ENCODE data around the gene PDPN. TPM values are rescaled to one million over a fixed set of nuclear protein-coding genes. Genes with fewer than 3 reads are reported as not detected.

PDPN gene
- total and polyA plus RNA-seq, 4 donors: 10.6 to 71.2 (median 44.1) TPM

DNA sequence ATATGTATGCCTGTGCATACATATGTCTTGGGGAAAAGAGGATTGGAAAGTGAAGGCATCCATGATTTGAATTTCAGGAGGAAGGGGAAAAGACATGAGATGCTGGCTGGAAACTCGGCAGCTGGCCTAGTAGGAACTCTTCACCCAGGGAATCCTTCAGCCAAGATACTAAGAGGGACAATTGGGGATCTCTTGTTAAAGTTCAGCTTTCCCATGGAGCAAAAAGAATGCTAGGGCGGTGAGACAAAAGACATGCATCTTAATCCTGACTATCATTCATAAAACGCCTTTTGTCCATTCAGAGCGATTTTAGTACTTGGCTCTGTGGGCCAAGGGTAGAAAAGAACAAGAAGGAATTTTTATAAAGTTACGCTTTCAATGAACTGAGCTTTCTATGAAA lies 20.5 kb downstream of the PDPN start:
- WGBS, 2 donors: 88 to 89% methylated on average over 5 of the region's 5 CpGs
- ATAC-seq (ENCODE audit: insufficient read depth, low FRiP score) (no peak), DNase-seq (no peak)
- Histone ChIP-seq H3K27ac (ENCODE audit: low read depth in 1 of 2, low read length in 1 of 2) (no peak overlapping the region), H3K27me3 (ENCODE audit: control insufficient read depth in 3 of 3, insufficient read depth in 3 of 3, low read length in 2 of 3) (no peaks in the 10 kb centered on the region), H3K9me3 (ENCODE audit: control insufficient read depth in 4 of 4, insufficient read depth in 3 of 4, low read length in 3 of 4) (no peaks in the 10 kb centered on the region), H3K36me3 (ENCODE audit: control insufficient read depth in 4 of 4, insufficient read depth in 4 of 4, low read length in 4 of 4) (peaks cover 0 to 3% (median under 1%) of the 10 kb centered on the region in 4 donors), H3K4me1 (ENCODE audit: control insufficient read depth in 5 of 5, insufficient read depth in 5 of 5, low read length in 5 of 5) (peaks cover 0 to 4% (median 1%) of the 10 kb centered on the region in 5 donors), H3K4me3 (no peak overlapping the region), H3K9ac (ENCODE audit: insufficient read depth in 1 of 2, low read length in 2 of 2) (no peak overlapping the region)
- TF ChIP-seq, protein P1, sequence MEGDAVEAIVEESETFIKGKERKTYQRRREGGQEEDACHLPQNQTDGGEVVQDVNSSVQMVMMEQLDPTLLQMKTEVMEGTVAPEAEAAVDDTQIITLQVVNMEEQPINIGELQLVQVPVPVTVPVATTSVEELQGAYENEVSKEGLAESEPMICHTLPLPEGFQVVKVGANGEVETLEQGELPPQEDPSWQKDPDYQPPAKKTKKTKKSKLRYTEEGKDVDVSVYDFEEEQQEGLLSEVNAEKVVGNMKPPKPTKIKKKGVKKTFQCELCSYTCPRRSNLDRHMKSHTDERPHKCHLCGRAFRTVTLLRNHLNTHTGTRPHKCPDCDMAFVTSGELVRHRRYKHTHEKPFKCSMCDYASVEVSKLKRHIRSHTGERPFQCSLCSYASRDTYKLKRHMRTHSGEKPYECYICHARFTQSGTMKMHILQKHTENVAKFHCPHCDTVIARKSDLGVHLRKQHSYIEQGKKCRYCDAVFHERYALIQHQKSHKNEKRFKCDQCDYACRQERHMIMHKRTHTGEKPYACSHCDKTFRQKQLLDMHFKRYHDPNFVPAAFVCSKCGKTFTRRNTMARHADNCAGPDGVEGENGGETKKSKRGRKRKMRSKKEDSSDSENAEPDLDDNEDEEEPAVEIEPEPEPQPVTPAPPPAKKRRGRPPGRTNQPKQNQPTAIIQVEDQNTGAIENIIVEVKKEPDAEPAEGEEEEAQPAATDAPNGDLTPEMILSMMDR (IDR thresholded peaks at IDR 0.05; ENCODE audit: control extremely low read depth, extremely low read depth): no peak

DNA sequence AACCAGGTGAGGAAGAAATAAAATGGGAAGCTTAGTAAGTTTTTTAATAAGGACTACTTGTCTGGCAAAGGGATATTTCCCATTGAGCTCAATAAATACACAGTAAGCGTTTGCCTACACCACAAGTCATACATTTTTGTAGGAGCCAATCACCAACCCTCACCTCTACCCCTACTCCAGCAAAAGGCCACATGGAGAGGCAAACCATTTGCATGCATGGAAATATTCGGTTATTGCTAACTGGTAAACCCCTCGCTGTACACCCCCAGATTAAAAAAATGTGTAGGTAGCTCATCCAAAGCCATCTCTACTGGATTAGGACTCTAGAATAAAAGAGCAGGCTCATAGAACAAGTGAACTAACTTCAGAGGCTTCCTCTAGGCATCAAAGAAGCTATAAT lies 21.1 kb downstream of the PDPN start:
- H3K36me3 ChIP-seq (ENCODE audit: control insufficient read depth in 4 of 4, insufficient read depth in 4 of 4, low read length in 4 of 4): peaks cover 0 to 3% (median under 1%) of the 10 kb centered on the region in 4 donors
- H3K4me1 ChIP-seq (ENCODE audit: control insufficient read depth in 5 of 5, insufficient read depth in 5 of 5, low read length in 5 of 5): peaks cover 0 to 4% (median 1%) of the 10 kb centered on the region in 5 donors
- no peak overlapping the region for H3K27ac ChIP-seq (ENCODE audit: low read depth in 1 of 2, low read length in 1 of 2)

DNA sequence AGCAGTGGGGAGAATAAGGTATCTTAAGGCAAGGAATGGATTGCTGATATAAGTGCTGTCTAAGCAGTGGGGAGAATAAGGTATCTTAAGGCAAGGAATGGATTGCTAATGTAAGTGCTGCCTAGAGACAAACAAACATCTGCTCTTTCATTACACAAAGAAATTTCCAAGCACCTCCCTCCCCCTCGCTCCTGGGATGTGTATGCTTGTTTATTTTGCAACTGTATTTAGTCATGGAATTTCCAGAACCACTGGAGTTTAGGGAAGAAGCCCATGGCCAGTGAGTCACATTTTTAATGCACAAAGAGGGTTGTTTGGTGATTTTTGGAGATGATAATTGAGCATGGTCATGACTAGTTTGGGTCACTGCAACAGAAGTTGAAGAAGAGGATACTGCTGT lies 21.5 kb downstream of the PDPN start:
- ATAC-seq (ENCODE audit: insufficient read depth, low FRiP score): peak; percentile 36
- 37 to 81% methylated on average over 1 of the region's 1 CpG for WGBS, 2 donors
- TF ChIP-seq, protein P1 (IDR thresholded peaks at IDR 0.05; ENCODE audit: control extremely low read depth, extremely low read depth): no peak

More for the DNA sequence above, 21.1 kb downstream of the PDPN start:
- H3K9me3 ChIP-seq (ENCODE audit: control insufficient read depth in 4 of 4, insufficient read depth in 3 of 4, low read length in 3 of 4): no peaks in the 10 kb centered on the region
- no peaks in the 10 kb centered on the region for H3K27me3 ChIP-seq (ENCODE audit: control insufficient read depth in 3 of 3, insufficient read depth in 3 of 3, low read length in 2 of 3)
- no peak overlapping the region for H3K4me3 ChIP-seq
- TF ChIP-seq, protein P1 (IDR thresholded peaks at IDR 0.05; ENCODE audit: control extremely low read depth, extremely low read depth): no peak
- ATAC-seq (ENCODE audit: insufficient read depth, low FRiP score) (no peak), DNase-seq (no peak)
- no peak overlapping the region for H3K9ac ChIP-seq (ENCODE audit: insufficient read depth in 1 of 2, low read length in 2 of 2)
- WGBS, 2 donors: 88 to 90% methylated on average over 3 of the region's 3 CpGs

DNA sequence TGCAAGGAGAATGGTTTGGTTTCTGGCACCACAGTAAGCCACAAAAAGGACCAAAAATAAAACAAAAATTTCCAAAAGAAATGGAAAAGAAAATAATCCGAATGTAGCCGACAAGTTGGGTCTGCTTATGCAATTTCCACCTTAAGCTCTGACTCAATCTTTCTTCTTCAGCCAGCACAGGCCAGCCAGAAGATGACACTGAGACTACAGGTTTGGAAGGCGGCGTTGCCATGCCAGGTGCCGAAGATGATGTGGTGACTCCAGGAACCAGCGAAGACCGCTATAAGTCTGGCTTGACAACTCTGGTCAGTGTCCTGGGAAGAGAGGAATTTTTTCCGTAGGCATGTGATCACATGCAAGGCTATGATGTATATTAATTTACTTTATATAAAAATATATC lies 23.4 kb downstream of the PDPN start:
- H3K9ac ChIP-seq (ENCODE audit: insufficient read depth in 1 of 2, low read length in 2 of 2): no peak overlapping the region
- H3K27me3 ChIP-seq (ENCODE audit: control insufficient read depth in 3 of 3, insufficient read depth in 3 of 3, low read length in 2 of 3): no peaks in the 10 kb centered on the region
- H3K36me3 ChIP-seq (ENCODE audit: control insufficient read depth in 4 of 4, insufficient read depth in 4 of 4, low read length in 4 of 4): peaks cover 0 to 5% (median 2%) of the 10 kb centered on the region in 4 donors
- H3K9me3 ChIP-seq (ENCODE audit: control insufficient read depth in 4 of 4, insufficient read depth in 3 of 4, low read length in 3 of 4): no peaks in the 10 kb centered on the region
- TF ChIP-seq, protein P1 (IDR thresholded peaks at IDR 0.05; ENCODE audit: control extremely low read depth, extremely low read depth): no peak
- 91% methylated on average over 8 of the region's 8 CpGs for WGBS, 2 donors
- DNase-seq (no peak), ATAC-seq (ENCODE audit: insufficient read depth, low FRiP score) (no peak)
- no peak overlapping the region for H3K4me3 ChIP-seq
- peaks cover 0 to 4% (median 0%) of the 10 kb centered on the region in 5 donors for H3K4me1 ChIP-seq (ENCODE audit: control insufficient read depth in 5 of 5, insufficient read depth in 5 of 5, low read length in 5 of 5)
- H3K27ac ChIP-seq (ENCODE audit: low read depth in 1 of 2, low read length in 1 of 2): no peak overlapping the region

More for the DNA sequence above, 21.5 kb downstream of the PDPN start:
- Histone ChIP-seq H3K36me3 (ENCODE audit: control insufficient read depth in 4 of 4, insufficient read depth in 4 of 4, low read length in 4 of 4) (peaks cover 0 to 3% (median 2%) of the 10 kb centered on the region in 4 donors), H3K9ac (ENCODE audit: insufficient read depth in 1 of 2, low read length in 2 of 2) (no peak overlapping the region), H3K27me3 (ENCODE audit: control insufficient read depth in 3 of 3, insufficient read depth in 3 of 3, low read length in 2 of 3) (no peaks in the 10 kb centered on the region), H3K4me1 (ENCODE audit: control insufficient read depth in 5 of 5, insufficient read depth in 5 of 5, low read length in 5 of 5) (peaks cover 0 to 4% (median 0%) of the 10 kb centered on the region in 5 donors), H3K27ac (ENCODE audit: low read depth in 1 of 2, low read length in 1 of 2) (no peak overlapping the region), H3K4me3 (no peak overlapping the region), H3K9me3 (ENCODE audit: control insufficient read depth in 4 of 4, insufficient read depth in 3 of 4, low read length in 3 of 4) (no peaks in the 10 kb centered on the region)
- DNase-seq: no peak

Data from lung (tissue), 12 donors.